ENCODE results near the gene CLEC7A. TPM values are rescaled to one million over a fixed set of nuclear protein-coding genes. Genes with fewer than 3 reads are reported as not detected.

CLEC7A gene
- total RNA-seq, 1 donor from 2014 or later: 1.1 TPM

GRCh38 chr12:10097521-10097920, 32.5 kb downstream of the CLEC7A start:
- no peak for DNase-seq (ENCODE audit: low read depth)
- no peaks in the 10 kb centered on the region for H3K4me1 Mint-ChIP-seq (ENCODE audit: low read depth, unreplicated experiment)
- no peak overlapping the region for H3K27ac ChIP-seq (ENCODE audit: low read depth, low read length)
- no peak overlapping the region for H3K4me2 ChIP-seq (ENCODE audit: low read length)
- no peak overlapping the region for H2AFZ ChIP-seq (ENCODE audit: low read depth, low read length)
- no peaks in the 10 kb centered on the region for H3K79me2 ChIP-seq (ENCODE audit: insufficient read depth, low read length)
- H3K27me3 ChIP-seq (ENCODE audit: insufficient read depth, low read length): no peaks in the 10 kb centered on the region
- no peak for FAIRE-seq
- H3K4me3 Mint-ChIP-seq (ENCODE audit: unreplicated experiment): no peak overlapping the region
- H3K27me3 Mint-ChIP-seq (ENCODE audit: low read depth, unreplicated experiment): no peaks in the 10 kb centered on the region
- H3K36me3 ChIP-seq (ENCODE audit: insufficient read depth, low read length): no peaks in the 10 kb centered on the region
- H3K4me3 ChIP-seq (ENCODE audit: insufficient read depth, low read depth, low read length): no peak overlapping the region
- H3K9me3 Mint-ChIP-seq (ENCODE audit: unreplicated experiment): no peaks in the 10 kb centered on the region
- H3K27ac Mint-ChIP-seq (ENCODE audit: unreplicated experiment): no peak overlapping the region
- no peaks in the 10 kb centered on the region for H3K9me3 ChIP-seq (ENCODE audit: insufficient read depth, low read depth, low read length)
- no peaks in the 10 kb centered on the region for H3K36me3 Mint-ChIP-seq (ENCODE audit: low read depth, unreplicated experiment)
- TF ChIP-seq EZH2 (IDR thresholded peaks at IDR 0.05; ENCODE audit: insufficient read depth, low read length) (no peak), CTCF (IDR thresholded peaks at IDR 0.05; ENCODE audit: insufficient read depth, low read depth, low read length) (no peak)
- H3K9ac ChIP-seq (ENCODE audit: low read length): no peak overlapping the region
- H4K20me1 ChIP-seq (ENCODE audit: insufficient read depth, low read length): no peaks in the 10 kb centered on the region
- H3K4me1 ChIP-seq (ENCODE audit: insufficient read depth, low read length): no peaks in the 10 kb centered on the region

GRCh38 chr12:10095971-10096370, 34.0 kb downstream of the CLEC7A start:
- H3K79me2 ChIP-seq (ENCODE audit: insufficient read depth, low read length): no peaks in the 10 kb centered on the region
- H3K27ac Mint-ChIP-seq (ENCODE audit: unreplicated experiment): no peak overlapping the region
- no peak for TF ChIP-seq CTCF (IDR thresholded peaks at IDR 0.05; ENCODE audit: insufficient read depth, low read depth, low read length)

GRCh38 chr12:10094646-10095395, 35.2 kb downstream of the CLEC7A start:
- H3K4me1 ChIP-seq (ENCODE audit: insufficient read depth, low read length): no peaks in the 10 kb centered on the region
- no peaks in the 10 kb centered on the region for H3K27me3 Mint-ChIP-seq (ENCODE audit: low read depth, unreplicated experiment)
- H3K9me3 ChIP-seq (ENCODE audit: insufficient read depth, low read depth, low read length): no peaks in the 10 kb centered on the region
- DNase-seq (ENCODE audit: low read depth): no peak
- no peaks in the 10 kb centered on the region for H4K20me1 ChIP-seq (ENCODE audit: insufficient read depth, low read length)
- no peaks in the 10 kb centered on the region for H3K9me3 Mint-ChIP-seq (ENCODE audit: unreplicated experiment)
- no peak overlapping the region for H3K4me3 Mint-ChIP-seq (ENCODE audit: unreplicated experiment)
- H2AFZ ChIP-seq (ENCODE audit: low read depth, low read length): no peak overlapping the region
- H3K79me2 ChIP-seq (ENCODE audit: insufficient read depth, low read length): no peaks in the 10 kb centered on the region
- no peak overlapping the region for H3K4me2 ChIP-seq (ENCODE audit: low read length)
- H3K36me3 Mint-ChIP-seq (ENCODE audit: low read depth, unreplicated experiment): no peaks in the 10 kb centered on the region
- H3K27ac ChIP-seq (ENCODE audit: low read depth, low read length): no peak overlapping the region
- no peaks in the 10 kb centered on the region for H3K27me3 ChIP-seq (ENCODE audit: insufficient read depth, low read length)
- no peaks in the 10 kb centered on the region for H3K36me3 ChIP-seq (ENCODE audit: insufficient read depth, low read length)
- no peaks in the 10 kb centered on the region for H3K4me1 Mint-ChIP-seq (ENCODE audit: low read depth, unreplicated experiment)
- no peak overlapping the region for H3K27ac Mint-ChIP-seq (ENCODE audit: unreplicated experiment)
- no peak for FAIRE-seq
- no peak overlapping the region for H3K9ac ChIP-seq (ENCODE audit: low read length)
- no peak overlapping the region for H3K4me3 ChIP-seq (ENCODE audit: insufficient read depth, low read depth, low read length)
- TF ChIP-seq CTCF (IDR thresholded peaks at IDR 0.05; ENCODE audit: insufficient read depth, low read depth, low read length) (no peak), EZH2 (IDR thresholded peaks at IDR 0.05; ENCODE audit: insufficient read depth, low read length) (no peak)

More at GRCh38 chr12:10095971-10096370, 34.0 kb downstream of the CLEC7A start:
- Mint-ChIP-seq H3K4me1 (ENCODE audit: low read depth, unreplicated experiment) (no peaks in the 10 kb centered on the region), H3K9me3 (ENCODE audit: unreplicated experiment) (no peaks in the 10 kb centered on the region), H3K27me3 (ENCODE audit: low read depth, unreplicated experiment) (no peaks in the 10 kb centered on the region), H3K36me3 (ENCODE audit: low read depth, unreplicated experiment) (no peaks in the 10 kb centered on the region), H3K4me3 (ENCODE audit: unreplicated experiment) (no peak overlapping the region)
- no peaks in the 10 kb centered on the region for H3K4me1 ChIP-seq (ENCODE audit: insufficient read depth, low read length)
- no peak overlapping the region for H3K9ac ChIP-seq (ENCODE audit: low read length)
- H3K27me3 ChIP-seq (ENCODE audit: insufficient read depth, low read length): no peaks in the 10 kb centered on the region
- FAIRE-seq: no peak
- no peaks in the 10 kb centered on the region for H4K20me1 ChIP-seq (ENCODE audit: insufficient read depth, low read length)
- H3K4me2 ChIP-seq (ENCODE audit: low read length): no peak overlapping the region
- no peak overlapping the region for H2AFZ ChIP-seq (ENCODE audit: low read depth, low read length)
- no peak overlapping the region for H3K4me3 ChIP-seq (ENCODE audit: insufficient read depth, low read depth, low read length)
- H3K9me3 ChIP-seq (ENCODE audit: insufficient read depth, low read depth, low read length): no peaks in the 10 kb centered on the region
- DNase-seq (ENCODE audit: low read depth): no peak
- H3K27ac ChIP-seq (ENCODE audit: low read depth, low read length): no peak overlapping the region
- no peaks in the 10 kb centered on the region for H3K36me3 ChIP-seq (ENCODE audit: insufficient read depth, low read length)

Data from astrocyte (in vitro differentiated cells and primary cell).